Measurements from ENCODE around the gene UPP2.

The UPP2 gene

DNA sequence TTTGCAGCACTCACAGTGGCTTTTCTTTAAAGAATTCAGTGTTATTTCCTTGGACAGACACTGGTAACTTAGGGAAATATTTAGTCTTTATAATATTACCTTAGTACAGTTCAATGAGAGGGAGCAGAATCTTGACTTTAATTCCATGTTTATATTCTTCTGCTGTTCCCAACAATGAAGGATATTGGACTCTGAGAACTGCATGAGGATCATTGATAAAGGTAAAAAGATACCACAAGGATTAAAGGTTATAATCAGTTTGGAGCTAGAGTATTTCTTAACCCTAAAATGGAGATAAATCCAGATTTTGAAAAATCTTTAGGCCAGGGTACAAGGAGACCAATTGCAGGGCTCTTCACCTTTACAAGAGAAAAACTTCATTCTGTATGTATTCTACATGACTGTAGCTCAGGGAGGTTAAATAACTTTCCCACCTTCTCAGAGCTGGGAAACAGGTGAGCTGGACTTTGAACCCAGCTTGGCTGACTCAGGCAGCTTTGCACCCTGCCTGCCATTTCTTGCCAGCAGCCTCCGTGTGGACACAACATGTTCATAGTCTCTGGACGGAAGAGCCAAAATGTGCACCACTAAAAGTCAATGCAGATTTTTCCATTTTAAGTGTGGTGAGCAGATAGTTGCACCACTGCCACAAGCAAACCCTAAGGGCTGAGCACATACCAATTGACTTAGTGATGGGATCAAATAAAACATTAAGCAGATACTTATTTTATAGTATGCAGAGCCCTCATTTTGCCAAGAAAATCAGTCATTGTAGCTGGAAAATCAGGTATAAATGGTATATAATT is 26.7 kb downstream of the UPP2 start:
- no peaks in the 10 kb centered on the region for H3K36me3 ChIP-seq (ENCODE audit: insufficient read depth, low read length)
- H3K27ac ChIP-seq: no peak overlapping the region
- DNase-seq (ENCODE audit: low read depth, low spot score): no peak

DNA sequence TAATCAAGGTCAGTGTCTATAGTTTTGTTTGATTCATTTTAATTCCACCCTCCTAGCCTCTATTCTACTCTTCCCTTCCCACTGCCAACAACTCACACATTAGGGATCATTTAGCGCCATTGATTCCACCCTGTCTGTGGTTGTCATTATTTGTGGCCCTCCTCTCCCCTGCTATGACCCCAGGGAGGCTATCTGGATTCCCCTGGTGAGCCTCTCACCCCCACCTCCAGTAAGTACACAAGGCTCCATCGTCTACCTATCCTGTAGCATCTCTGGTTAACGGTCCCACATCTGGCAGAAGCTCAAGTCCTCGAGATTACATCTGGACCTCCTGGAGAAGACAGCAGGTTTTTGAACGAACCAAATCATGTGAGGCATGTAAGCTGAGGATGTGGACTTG is 27.4 kb downstream of the UPP2 start:
- H3K4me3 ChIP-seq: no peak overlapping the region
- H3K36me3 ChIP-seq (ENCODE audit: insufficient read depth, low read length): no peaks in the 10 kb centered on the region
- no peak overlapping the region for H3K9ac ChIP-seq (ENCODE audit: insufficient read length)
- H3K9me3 ChIP-seq (ENCODE audit: low read depth, low read length): no peaks in the 10 kb centered on the region
- no peak for DNase-seq (ENCODE audit: low read depth, low spot score)
- H3K27ac ChIP-seq: no peak overlapping the region
- TF ChIP-seq EZH2 (IDR thresholded peaks at IDR 0.05) (no peak), POLR2AphosphoS5 (IDR thresholded peaks at IDR 0.05; ENCODE audit: borderline replicate concordance, low read depth, low read length) (no peak), FOXP2 (optimal IDR thresholded peaks at IDR 0.05; ENCODE audit: control extremely low read depth, extremely low read length, insufficient read depth) (no peak)

More for the DNA sequence above, 26.7 kb downstream of the UPP2 start:
- TF ChIP-seq FOXP2 (optimal IDR thresholded peaks at IDR 0.05; ENCODE audit: control extremely low read depth, extremely low read length, insufficient read depth) (no peak), EZH2 (IDR thresholded peaks at IDR 0.05) (no peak), POLR2AphosphoS5 (IDR thresholded peaks at IDR 0.05; ENCODE audit: borderline replicate concordance, low read depth, low read length) (no peak)
- H3K9me3 ChIP-seq (ENCODE audit: low read depth, low read length): no peaks in the 10 kb centered on the region
- H3K4me3 ChIP-seq: no peak overlapping the region
- no peak overlapping the region for H3K9ac ChIP-seq (ENCODE audit: insufficient read length)

DNA sequence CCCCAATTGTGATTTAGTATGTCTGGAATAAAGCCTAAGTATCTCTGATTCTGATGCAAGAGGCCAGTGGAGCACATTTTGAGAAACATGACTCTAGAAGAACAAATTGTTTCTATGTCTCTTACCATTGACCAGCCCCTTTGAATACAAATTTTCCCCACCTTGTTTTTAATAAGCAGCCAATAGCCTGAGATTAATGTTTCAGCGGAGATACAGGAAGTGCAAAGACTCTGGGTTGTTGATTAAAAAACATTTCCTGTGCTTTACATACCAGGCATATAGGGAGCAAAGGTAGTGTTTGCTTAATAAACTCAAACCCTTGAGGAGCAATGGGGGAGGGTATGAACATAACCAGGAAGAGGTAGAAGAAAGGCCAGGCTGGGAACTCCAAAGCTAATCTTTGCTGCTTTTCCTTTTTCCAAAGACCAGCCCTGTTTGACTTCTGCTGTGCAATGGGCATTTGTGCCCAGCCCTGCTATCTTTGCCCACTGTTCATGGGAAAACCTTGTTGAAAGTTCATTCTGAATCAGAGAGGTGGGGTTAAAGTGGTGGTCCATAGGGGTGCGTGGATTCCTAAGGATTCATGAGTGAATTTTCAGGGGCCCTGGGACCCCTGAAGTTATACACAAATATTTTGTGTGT is 29.3 kb downstream of the UPP2 start:
- TF ChIP-seq FOXP2 (optimal IDR thresholded peaks at IDR 0.05; ENCODE audit: control extremely low read depth, extremely low read length, insufficient read depth): no peak
- TF ChIP-seq EZH2 (IDR thresholded peaks at IDR 0.05): no peak
- no peak for TF ChIP-seq POLR2AphosphoS5 (IDR thresholded peaks at IDR 0.05; ENCODE audit: borderline replicate concordance, low read depth, low read length)
- Histone ChIP-seq H3K9ac (ENCODE audit: insufficient read length) (no peak overlapping the region), H3K4me3 (peak overlapping the region; percentile 32), H3K27ac (peak overlapping the region; percentile 15; the same call in 1 of the 2 replicates), H3K36me3 (ENCODE audit: insufficient read depth, low read length) (no peaks in the 10 kb centered on the region), H3K9me3 (ENCODE audit: low read depth, low read length) (no peaks in the 10 kb centered on the region)
- no peak for DNase-seq (ENCODE audit: low read depth, low spot score)

DNA sequence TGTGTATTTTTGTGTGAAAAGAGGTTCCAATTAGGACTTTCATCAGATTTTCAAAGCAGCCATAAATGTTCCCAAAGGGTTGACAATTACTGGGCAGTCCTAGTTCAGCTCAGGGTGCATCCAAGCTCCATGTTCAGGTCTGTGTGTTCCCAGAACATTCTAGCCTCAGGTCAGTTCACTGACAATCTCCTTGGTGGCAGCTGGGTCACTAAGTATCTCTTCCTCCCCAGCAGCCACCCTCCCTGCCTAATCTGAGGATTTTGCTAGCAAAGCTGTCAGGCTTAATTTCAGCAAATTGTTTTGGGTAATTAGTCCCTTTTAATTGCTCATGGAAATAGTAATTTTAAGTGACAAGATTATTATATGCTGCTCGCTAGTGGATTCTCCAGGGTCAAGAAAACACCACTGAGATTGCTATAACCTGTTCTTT is 29.8 kb downstream of the UPP2 start:
- Histone ChIP-seq H3K4me3 (no peak overlapping the region), H3K36me3 (ENCODE audit: insufficient read depth, low read length) (no peaks in the 10 kb centered on the region), H3K9ac (ENCODE audit: insufficient read length) (no peak overlapping the region), H3K27ac (no peak overlapping the region), H3K9me3 (ENCODE audit: low read depth, low read length) (no peaks in the 10 kb centered on the region)
- TF ChIP-seq FOXP2 (optimal IDR thresholded peaks at IDR 0.05; ENCODE audit: control extremely low read depth, extremely low read length, insufficient read depth) (no peak), POLR2AphosphoS5 (IDR thresholded peaks at IDR 0.05; ENCODE audit: borderline replicate concordance, low read depth, low read length) (no peak), EZH2 (IDR thresholded peaks at IDR 0.05) (no peak)
- DNase-seq (ENCODE audit: low read depth, low spot score): no peak

DNA sequence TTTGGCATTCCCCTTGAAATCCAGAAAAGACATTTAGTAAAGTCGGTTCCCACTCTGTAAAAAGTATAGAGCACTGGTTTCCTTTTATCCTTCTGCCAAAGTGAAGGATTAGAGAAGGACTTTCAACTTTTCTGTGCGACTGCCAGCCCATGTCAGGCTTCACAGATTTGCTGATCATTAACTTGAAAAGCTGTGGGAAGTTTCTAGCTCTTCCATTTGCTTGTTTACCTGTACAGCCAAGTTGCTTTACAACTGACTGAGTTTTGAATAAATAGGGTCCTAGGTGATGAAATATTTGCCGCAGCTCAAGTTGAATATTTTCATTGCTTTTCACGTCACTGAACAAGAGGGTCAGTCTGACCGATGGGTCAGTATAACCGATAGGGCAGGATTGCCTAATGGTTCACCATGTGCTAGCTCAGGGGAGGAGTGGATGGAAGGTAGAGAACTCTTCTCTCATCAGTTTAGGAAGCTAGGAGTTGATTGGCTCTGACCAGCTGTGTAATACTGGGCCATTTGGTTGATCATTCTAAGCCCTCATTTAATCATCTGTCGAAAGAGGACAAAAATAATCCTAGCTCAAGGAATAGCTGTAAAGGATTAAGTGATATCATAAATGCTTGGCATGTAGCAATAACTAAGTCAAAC is 30.4 kb downstream of the UPP2 start:
- H3K27ac ChIP-seq: no peak overlapping the region
- no peak for DNase-seq (ENCODE audit: low read depth, low spot score)
- no peak overlapping the region for H3K4me3 ChIP-seq
- no peaks in the 10 kb centered on the region for H3K36me3 ChIP-seq (ENCODE audit: insufficient read depth, low read length)
- TF ChIP-seq EZH2 (IDR thresholded peaks at IDR 0.05) (no peak), FOXP2 (optimal IDR thresholded peaks at IDR 0.05; ENCODE audit: control extremely low read depth, extremely low read length, insufficient read depth) (no peak), POLR2AphosphoS5 (IDR thresholded peaks at IDR 0.05; ENCODE audit: borderline replicate concordance, low read depth, low read length) (no peak)
- H3K9ac ChIP-seq (ENCODE audit: insufficient read length): no peak overlapping the region
- H3K9me3 ChIP-seq (ENCODE audit: low read depth, low read length): no peaks in the 10 kb centered on the region

DNA sequence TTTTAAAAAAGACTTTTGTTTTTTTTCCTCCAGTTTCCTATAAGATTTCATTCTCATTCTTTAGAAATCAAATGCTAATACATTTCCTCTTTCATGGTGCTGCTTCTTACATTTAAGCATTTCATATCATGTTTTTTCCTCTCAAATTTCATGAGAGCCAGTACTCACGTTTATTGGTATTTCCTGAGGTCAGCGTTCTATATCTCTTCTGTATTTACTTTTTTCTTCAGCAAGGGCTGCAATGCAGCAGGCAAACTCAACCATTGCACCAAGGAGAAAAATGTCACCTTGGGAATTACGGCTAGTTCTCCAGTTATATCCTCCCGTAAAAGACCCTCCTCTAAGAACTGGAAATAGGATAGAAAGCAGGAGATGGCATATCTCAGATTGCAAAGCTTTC is 32.4 kb downstream of the UPP2 start:
- TF ChIP-seq EZH2 (IDR thresholded peaks at IDR 0.05) (no peak), FOXP2 (optimal IDR thresholded peaks at IDR 0.05; ENCODE audit: control extremely low read depth, extremely low read length, insufficient read depth) (no peak), POLR2AphosphoS5 (IDR thresholded peaks at IDR 0.05; ENCODE audit: borderline replicate concordance, low read depth, low read length) (no peak)
- no peaks in the 10 kb centered on the region for H3K9me3 ChIP-seq (ENCODE audit: low read depth, low read length)
- peak overlapping the region; percentile 60 for H3K27ac ChIP-seq

DNA sequence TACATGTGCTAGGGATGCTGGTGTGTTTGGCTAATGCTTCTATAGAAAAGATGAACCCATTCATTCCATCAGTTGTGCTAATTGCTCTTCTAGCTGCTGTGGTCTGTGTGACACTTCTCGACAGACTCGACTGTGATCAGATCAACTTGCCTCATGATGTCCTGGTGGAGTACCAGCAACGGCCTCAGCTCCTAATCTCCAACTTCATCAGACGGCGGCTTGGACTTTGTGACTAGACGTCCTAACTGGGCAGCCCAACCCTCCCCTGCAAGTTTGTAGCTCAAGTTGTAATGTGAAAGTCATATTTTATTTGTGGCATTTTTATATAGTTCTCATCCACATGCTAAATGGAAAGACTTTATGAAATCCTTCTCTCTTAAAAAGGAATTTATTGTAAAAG is 33.0 kb downstream of the UPP2 start:
- no peak overlapping the region for H3K4me3 ChIP-seq
- TF ChIP-seq POLR2AphosphoS5 (IDR thresholded peaks at IDR 0.05; ENCODE audit: borderline replicate concordance, low read depth, low read length) (no peak), EZH2 (IDR thresholded peaks at IDR 0.05) (no peak)
- no peak overlapping the region for H3K27ac ChIP-seq
- H3K9ac ChIP-seq (ENCODE audit: insufficient read length): no peak overlapping the region
- no peak for DNase-seq (ENCODE audit: low read depth, low spot score)
- no peaks in the 10 kb centered on the region for H3K36me3 ChIP-seq (ENCODE audit: insufficient read depth, low read length)
- H3K9me3 ChIP-seq (ENCODE audit: low read depth, low read length): no peaks in the 10 kb centered on the region

More for the DNA sequence above, 32.4 kb downstream of the UPP2 start:
- H3K4me3 ChIP-seq: 0 out of 2 replicates have a peak overlapping the region, but pooled peaks have one; percentile 26
- no peaks in the 10 kb centered on the region for H3K36me3 ChIP-seq (ENCODE audit: insufficient read depth, low read length)
- DNase-seq (ENCODE audit: low read depth, low spot score): no peak
- H3K9ac ChIP-seq (ENCODE audit: insufficient read length): no peak overlapping the region

DNA sequence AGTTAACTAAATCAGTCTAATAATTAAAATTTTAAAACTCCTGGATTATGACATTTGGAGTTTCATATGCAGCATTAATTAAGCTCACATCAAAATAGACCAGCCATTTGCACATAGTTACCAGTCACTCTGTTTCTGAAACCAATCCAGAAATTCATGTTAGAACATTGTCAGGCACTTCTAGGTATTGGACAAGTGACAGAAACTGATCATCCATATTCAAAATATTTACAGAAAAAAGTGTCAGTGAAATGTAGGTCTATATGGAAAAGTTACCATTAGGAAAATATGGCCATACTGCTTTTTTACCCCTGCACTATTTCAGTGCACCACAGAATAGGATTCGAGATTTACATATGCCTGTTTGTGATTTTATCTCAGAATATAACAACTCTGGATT is 33.4 kb downstream of the UPP2 start:
- TF ChIP-seq FOXP2 (optimal IDR thresholded peaks at IDR 0.05; ENCODE audit: control extremely low read depth, extremely low read length, insufficient read depth): no peak
- TF ChIP-seq POLR2AphosphoS5 (IDR thresholded peaks at IDR 0.05; ENCODE audit: borderline replicate concordance, low read depth, low read length): no peak
- no peak for TF ChIP-seq EZH2 (IDR thresholded peaks at IDR 0.05)
- Histone ChIP-seq H3K9ac (ENCODE audit: insufficient read length) (no peak overlapping the region), H3K9me3 (ENCODE audit: low read depth, low read length) (no peaks in the 10 kb centered on the region), H3K36me3 (ENCODE audit: insufficient read depth, low read length) (no peaks in the 10 kb centered on the region), H3K4me3 (no peak overlapping the region), H3K27ac (no peak overlapping the region)
- no peak for DNase-seq (ENCODE audit: low read depth, low spot score)
